Activated naive CD4-positive, alpha-beta T cell treated with anti-CD3 and anti-CD28 coated beads, Interleukin-2, amount 50 U/mL, for 72 hours (primary cell): ENCODE measurements around the gene INSYN2B. TPM values are rescaled to one million over a fixed set of nuclear protein-coding genes. Genes with fewer than 3 reads are reported as not detected.

Experiments used
- ATAC-seq, 2 donors: fragments of 150-1000 bp; cut with Tn5 transposase; 2 replicates each; pipeline ENCODE4 v1.10.0; 2021; ENCODE audit warnings: mild to moderate bottlenecking in 2 of 2, moderate library complexity in 2 of 2
- DNase-seq, 2 donors: peaks; one replicate each; pipeline ENCODE4 v3.0.0; 2021 to 2022; ENCODE audit warnings: low spot score in 2 of 2
- H3K27ac Mint-ChIP-seq, 2 donors: one replicate each; pipeline ENCODE4 v1.8.0; 2022; ENCODE audit warnings: mild to moderate bottlenecking in 2 of 2, mixed read lengths in 2 of 2
- H3K36me3 Mint-ChIP-seq, 2 donors: one replicate each; pipeline ENCODE4 v1.8.0; 2022; ENCODE audit warnings: mixed read lengths in 2 of 2
- H3K9me3 Mint-ChIP-seq, 2 donors: one replicate each; pipeline ENCODE4 v1.8.0; 2022; ENCODE audit warnings: mixed read lengths in 2 of 2
- total RNA-seq, 2 donors: library from RNA; stranded (reverse); gene quantifications; one replicate each; pipeline ENCODE4 v1.2.3, GENCODE V29; 2022

The INSYN2B gene
- total RNA-seq, 2 donors from 2014 or later, result not detected

DNA sequence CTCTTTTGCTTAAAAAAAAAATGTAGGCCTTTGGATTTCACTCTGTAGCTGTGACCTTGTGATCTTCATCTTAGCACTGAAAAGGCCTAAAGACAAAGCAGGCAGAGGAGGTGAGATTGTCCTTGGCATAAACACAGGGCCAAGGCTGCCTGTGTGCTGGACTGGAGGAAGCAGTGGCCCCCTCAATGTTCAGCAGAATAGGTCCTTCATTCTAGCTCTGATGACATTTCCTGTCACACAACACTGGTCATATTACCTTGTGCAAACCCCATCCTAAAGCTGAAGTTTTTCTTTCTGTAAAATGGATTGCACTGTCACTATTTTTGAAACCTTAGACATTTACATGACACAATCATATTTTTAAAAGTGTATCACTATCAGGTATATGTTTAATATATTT is 147.4 kb downstream of the INSYN2B start:
- Mint-ChIP-seq H3K9me3 (no peaks in the 10 kb centered on the region), H3K36me3 (peaks cover 4 to 9% of the 10 kb centered on the region in 2 donors), H3K27ac (peak overlapping the region; percentile 55 to 66)
- ATAC-seq (no peak), DNase-seq (no peak)

DNA sequence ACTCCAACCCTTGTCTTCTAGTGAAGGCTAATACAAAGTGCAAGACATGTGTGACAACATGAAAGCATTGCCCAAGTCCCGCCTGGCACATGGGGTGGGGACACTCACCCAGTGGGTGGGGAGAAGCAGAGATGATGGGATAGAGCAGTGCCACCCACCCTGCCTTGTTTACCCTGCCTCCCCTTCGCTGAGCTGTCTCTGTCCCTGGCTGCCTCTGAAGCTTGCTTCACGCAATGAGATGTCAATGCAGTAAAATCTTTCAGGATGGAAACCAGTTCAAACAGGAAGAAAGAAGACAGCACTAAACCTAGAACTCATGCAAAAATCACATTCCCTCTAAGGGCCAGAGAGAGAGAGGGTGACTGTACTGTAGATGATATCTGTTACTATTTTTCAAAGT is 148.0 kb downstream of the INSYN2B start:
- Mint-ChIP-seq H3K9me3 (no peaks in the 10 kb centered on the region), H3K27ac (peak overlapping the region in 1 of 2 donors; percentile 61), H3K36me3 (peaks cover 0 to 5% of the 10 kb centered on the region in 2 donors)
- DNase-seq (no peak), ATAC-seq (no peak)

DNA sequence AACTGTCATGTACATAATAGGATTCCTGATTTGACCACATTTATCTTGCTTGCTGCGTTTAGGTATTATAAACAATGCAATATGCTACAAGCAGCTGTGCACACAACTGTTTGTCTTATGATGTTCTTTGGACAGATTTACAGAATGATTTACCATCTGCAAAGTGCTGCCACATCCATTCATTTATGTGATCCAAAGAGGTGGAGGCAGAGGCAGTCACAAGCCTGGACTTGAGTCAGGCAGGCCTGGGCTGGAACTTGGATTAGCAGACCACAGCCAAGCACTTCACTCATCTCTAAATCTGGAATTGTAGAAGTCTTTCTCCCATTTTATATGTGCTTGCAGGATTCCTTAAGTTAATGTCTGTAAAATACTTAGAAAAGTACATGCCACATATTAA is 149.0 kb downstream of the INSYN2B start:
- DNase-seq, result no peak
- H3K9me3 Mint-ChIP-seq, result no peaks in the 10 kb centered on the region
- no peak overlapping the region for H3K27ac Mint-ChIP-seq
- ATAC-seq, result no peak
- peaks cover 0 to under 1% of the 10 kb centered on the region in 2 donors for H3K36me3 Mint-ChIP-seq

DNA sequence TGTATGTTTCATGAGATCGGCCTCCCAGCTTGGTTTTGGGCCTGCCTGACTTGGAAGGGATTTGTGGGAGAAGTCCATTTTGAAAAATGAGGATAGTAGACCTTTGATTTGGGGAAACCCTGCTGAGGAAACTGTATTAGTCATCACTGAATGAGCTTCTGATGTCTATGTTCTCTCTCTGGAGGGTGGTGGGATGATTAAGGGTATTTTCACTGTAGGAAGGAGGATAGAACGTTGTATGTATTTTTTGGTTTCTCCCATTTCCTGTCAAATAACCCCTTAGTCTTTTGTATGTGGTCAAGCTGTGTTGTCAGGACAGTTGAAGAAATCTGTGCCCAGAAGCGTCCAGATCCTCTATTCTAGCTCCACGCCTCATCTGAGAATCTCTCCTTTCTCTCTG is 151.9 kb downstream of the INSYN2B start:
- Mint-ChIP-seq H3K9me3 (no peaks in the 10 kb centered on the region), H3K36me3 (peaks cover 0 to 2% of the 10 kb centered on the region in 2 donors), H3K27ac (peak overlapping the region in 1 of 2 donors; percentile 9)
- DNase-seq, result no peak
- peak; percentile 79 to 86 for ATAC-seq

DNA sequence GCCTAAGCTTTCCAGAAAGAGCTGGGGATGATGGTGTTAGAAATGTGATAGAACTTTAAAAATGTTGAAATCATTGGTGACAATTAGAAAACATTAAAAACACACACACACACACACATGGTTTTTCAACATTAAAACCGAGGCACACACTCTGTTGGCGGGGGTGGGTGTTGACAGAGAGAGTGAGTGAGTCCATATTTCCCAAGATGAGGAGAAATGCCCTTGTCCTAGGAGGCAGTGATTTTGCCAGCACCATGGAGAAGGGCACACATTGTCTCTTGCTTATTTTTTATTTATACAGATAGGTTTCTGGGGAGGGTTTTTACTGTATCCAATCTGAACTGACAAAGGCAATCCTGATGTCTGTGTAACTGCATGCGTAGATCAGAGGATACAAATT is 152.5 kb downstream of the INSYN2B start:
- peak overlapping the region in 1 of 2 donors; percentile 41 for H3K27ac Mint-ChIP-seq
- DNase-seq, result no peak
- H3K9me3 Mint-ChIP-seq, result no peaks in the 10 kb centered on the region
- ATAC-seq, result peak in 1 of 2 donors; percentile 18
- H3K36me3 Mint-ChIP-seq, result peaks cover 4 to 8% of the 10 kb centered on the region in 2 donors

DNA sequence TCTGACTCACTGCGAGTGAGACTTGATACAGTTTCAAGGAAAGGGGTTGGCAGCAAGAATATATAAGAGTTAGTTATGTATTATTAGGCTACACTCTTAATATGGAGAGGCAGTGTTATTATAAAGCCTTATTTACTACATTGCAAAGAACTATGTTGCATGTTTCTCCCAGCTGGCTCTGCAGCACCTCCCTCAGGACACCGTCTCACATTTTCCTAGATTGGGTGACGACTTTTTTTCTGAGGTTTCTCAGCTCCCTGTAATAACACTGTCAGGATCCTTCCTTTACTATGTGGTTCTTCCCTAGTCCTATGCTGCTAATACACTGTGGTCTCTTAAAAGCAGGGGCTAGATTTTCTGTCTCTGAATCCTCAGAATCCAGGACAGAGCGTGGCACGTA is 153.7 kb downstream of the INSYN2B start:
- Mint-ChIP-seq H3K36me3 (peaks cover 16 to 17% of the 10 kb centered on the region in 2 donors), H3K9me3 (peaks cover 0 to 4% of the 10 kb centered on the region in 2 donors), H3K27ac (peak overlapping the region in 1 of 2 donors; percentile 41)
- DNase-seq (no peak), ATAC-seq (no peak)

DNA sequence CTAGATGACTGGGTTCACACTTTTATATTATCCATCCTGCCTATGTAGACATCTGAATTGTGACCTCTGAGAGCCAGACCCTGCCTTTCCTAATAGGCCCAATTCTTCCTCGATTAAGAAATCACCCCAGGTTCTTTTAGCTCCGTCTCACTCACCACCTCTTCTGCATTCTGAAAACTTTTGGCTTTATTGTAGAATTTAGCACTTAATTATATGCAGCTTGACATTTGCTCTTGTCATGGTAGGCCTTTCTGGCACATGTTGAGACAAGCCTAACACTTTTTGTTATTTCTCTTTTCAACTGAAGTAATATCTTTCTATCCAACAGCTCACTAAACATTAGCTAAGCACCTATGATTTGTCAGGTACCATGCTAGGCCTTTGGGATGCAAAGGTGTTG is 163.3 kb downstream of the INSYN2B start:
- H3K9me3 Mint-ChIP-seq, result no peaks in the 10 kb centered on the region
- peaks cover 46 to 52% of the 10 kb centered on the region in 2 donors for H3K36me3 Mint-ChIP-seq
- ATAC-seq (no peak), DNase-seq (no peak)
- H3K27ac Mint-ChIP-seq, result peak overlapping the region in 1 of 2 donors; percentile 11

DNA sequence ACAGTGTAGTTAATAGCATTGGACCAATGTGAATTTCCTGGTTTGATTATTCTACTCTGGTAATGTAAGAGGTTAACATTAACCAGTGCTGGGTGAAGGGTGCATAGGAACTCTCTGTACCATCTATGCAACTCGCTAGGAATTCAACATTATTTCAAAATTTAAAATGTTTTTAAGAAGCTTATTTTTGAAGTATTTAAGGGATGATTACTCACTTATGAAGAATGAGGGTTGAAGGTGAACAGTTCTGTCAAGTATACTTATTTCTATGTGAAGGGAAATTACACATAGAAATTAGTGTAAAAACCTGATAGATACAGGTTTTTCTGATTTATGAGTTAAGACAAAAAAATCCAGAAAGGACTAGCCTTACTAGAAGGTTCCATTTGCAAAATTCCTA is 165.8 kb downstream of the INSYN2B start:
- DNase-seq (no peak), ATAC-seq (no peak)
- Mint-ChIP-seq H3K36me3 (peaks cover 44 to 60% of the 10 kb centered on the region in 2 donors), H3K9me3 (no peaks in the 10 kb centered on the region), H3K27ac (no peak overlapping the region)

Other genes with a start within 250 kb of the INSYN2B start
- not detected for gene FOXI1, start 125.4 kb upstream of the INSYN2B start, total RNA-seq